Measurements from ENCODE around the gene IL1R1.

Gene IL1R1

GRCh38 chr2:102149243-102149642 is 6.7 kb downstream of the IL1R1 start:
- CTCF ChIA-PET = interaction anchor here (0.5 to 1.2 kb wide), 2 partner anchors 129 to 300 kb away, joined by 3 to 4 read pairs; no protein-coding TSS in a partner anchor
- H3K27ac ChIP-seq = no peak overlapping the region
- no peak for DNase-seq (ENCODE audit: low spot score)
- TF ChIP-seq, protein P1, sequence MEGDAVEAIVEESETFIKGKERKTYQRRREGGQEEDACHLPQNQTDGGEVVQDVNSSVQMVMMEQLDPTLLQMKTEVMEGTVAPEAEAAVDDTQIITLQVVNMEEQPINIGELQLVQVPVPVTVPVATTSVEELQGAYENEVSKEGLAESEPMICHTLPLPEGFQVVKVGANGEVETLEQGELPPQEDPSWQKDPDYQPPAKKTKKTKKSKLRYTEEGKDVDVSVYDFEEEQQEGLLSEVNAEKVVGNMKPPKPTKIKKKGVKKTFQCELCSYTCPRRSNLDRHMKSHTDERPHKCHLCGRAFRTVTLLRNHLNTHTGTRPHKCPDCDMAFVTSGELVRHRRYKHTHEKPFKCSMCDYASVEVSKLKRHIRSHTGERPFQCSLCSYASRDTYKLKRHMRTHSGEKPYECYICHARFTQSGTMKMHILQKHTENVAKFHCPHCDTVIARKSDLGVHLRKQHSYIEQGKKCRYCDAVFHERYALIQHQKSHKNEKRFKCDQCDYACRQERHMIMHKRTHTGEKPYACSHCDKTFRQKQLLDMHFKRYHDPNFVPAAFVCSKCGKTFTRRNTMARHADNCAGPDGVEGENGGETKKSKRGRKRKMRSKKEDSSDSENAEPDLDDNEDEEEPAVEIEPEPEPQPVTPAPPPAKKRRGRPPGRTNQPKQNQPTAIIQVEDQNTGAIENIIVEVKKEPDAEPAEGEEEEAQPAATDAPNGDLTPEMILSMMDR (conservative IDR thresholded peaks at IDR 0.05; ENCODE audit: low read depth) = no peak
- POLR2A ChIA-PET (ENCODE audit: low non-redundant PET) = no interaction called here

DNA sequence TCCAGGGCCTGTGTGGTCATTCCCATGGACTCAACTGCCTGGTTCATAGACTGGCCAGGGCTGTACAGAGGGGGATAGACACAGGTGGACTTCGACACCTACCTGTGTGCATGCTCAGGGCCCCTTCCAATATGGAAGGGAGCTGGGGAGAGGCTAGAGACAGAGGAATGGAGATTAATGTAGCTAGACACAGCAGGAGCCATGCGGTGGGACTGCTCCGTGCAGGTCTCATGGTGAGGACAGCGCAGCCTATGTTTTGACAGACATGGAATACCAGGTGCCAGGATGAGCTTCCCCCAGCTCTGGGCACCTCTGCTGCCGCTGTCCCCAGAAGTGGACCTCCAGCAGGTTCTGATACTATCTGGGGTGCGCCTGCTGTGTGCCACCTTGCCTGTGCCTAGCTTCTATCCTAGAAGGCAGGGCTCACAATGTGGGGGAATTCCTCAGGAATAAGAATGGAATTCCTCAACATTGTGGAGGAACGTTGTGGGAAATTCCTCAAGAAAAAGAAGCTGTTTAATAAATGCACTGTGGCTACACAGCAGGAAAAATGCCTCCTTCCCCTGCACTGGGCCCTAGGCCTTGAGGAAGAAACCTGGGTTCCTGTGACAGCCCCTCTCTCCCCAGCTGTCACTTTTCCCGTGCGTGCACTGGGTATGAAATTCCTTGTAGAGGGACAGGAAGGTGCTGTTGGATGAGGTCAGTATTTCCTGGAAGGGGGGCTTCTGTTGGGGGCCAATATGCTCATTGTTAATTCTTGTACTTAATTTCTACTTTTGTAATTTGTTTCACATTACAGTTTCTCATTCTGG is 7.3 kb downstream of the IL1R1 start:
- DNase-seq (ENCODE audit: low spot score) = no peak
- H3K27ac ChIP-seq = no peak overlapping the region
- ChIA-PET CTCF (interaction anchor here (0.5 to 1.2 kb wide), 2 partner anchors 130 to 299 kb away, joined by 3 to 4 read pairs; no protein-coding TSS in a partner anchor), POLR2A (ENCODE audit: low non-redundant PET) (no interaction called here)
- TF ChIP-seq, protein P1 (conservative IDR thresholded peaks at IDR 0.05; ENCODE audit: low read depth) = no peak

DNA sequence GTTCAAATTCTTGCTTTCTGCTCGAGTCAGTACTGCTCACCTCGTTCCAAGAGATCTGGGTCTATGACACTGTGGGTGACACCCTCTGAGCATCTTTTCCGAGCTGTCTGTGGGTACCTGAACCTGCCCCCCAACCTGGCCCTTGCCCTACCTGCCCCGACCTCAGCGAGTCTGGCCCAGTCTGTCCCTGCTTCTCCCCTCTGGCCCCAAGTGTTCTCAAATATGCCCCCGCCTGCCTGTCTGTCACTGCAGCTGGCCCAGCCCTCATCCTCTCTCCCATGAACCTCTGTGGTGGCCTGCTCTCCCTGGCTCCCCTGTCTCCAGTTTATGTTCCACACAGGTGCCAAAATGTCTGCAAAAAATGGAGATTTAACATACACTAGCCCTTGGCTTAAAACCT is 11.8 kb downstream of the IL1R1 start:
- TF ChIP-seq, protein P1 (conservative IDR thresholded peaks at IDR 0.05; ENCODE audit: low read depth) = no peak
- DNase-seq (ENCODE audit: low spot score) = no peak
- POLR2A ChIA-PET (ENCODE audit: low non-redundant PET) = no interaction called here
- CTCF ChIA-PET = interaction anchor here (0.6 kb wide), 1 partner anchor 180 kb away, joined by 4 read pairs; no protein-coding TSS in a partner anchor
- no peak overlapping the region; the same call in 1 of the 2 replicates for H3K27ac ChIP-seq

GRCh38 chr2:102154946-102155702 is 12.6 kb downstream of the IL1R1 start:
- peak overlapping the region; percentile 78 for H3K27ac ChIP-seq
- ChIA-PET POLR2A (ENCODE audit: low non-redundant PET) (no interaction called here), CTCF (interaction anchor here (0.6 kb wide), 1 partner anchor 181 kb away, joined by 4 read pairs; no protein-coding TSS in a partner anchor)
- TF ChIP-seq, protein P1 (conservative IDR thresholded peaks at IDR 0.05; ENCODE audit: low read depth) = no peak
- no peak for DNase-seq (ENCODE audit: low spot score)

GRCh38 chr2:102155703-102156515 is 13.4 kb downstream of the IL1R1 start:
- CTCF ChIA-PET = interaction anchor here (0.7 to 1.3 kb wide), 4 partner anchors 85 to 220 kb away, joined by 3 to 4 read pairs (median 3); no protein-coding TSS in a partner anchor
- DNase-seq (ENCODE audit: low spot score) = peak; percentile 37
- peak overlapping the region; percentile 78 for H3K27ac ChIP-seq
- POLR2A ChIA-PET (ENCODE audit: low non-redundant PET) = no interaction called here
- TF ChIP-seq, protein P1 (conservative IDR thresholded peaks at IDR 0.05; ENCODE audit: low read depth) = no peak
